AG04450 (cell line): ENCODE data around the gene ABCB6. TPM values are rescaled to one million over a fixed set of nuclear protein-coding genes. Genes with fewer than 3 reads are reported as not detected.

Source experiments
- CTCF ChIA-PET: fragments of 300-600, 350-600 bp; formaldehyde crosslinking; extraction: SDS; loops from one replicate; lab custom pipeline; 2022; ENCODE audit warnings: antibody characterized with exemption, inconsistent platforms; lab: Charles Lee
- POLR2A ChIA-PET: fragments of 350-600 bp; formaldehyde crosslinking; extraction: SDS; loops from one replicate; lab custom pipeline; 2021; ENCODE audit warnings: antibody characterized with exemption, inconsistent platforms; lab: Yijun Ruan, JAX
- DNase-seq: peaks from one replicate; pipeline ENCODE4 v3.0.0-alpha.2; 2011; ENCODE audit warnings: low read depth, low spot score
- H3K27ac ChIP-seq: one replicate; pipeline ENCODE4 v1.5.1; 2012; ENCODE audit warnings: low read depth, low read length, control low read depth
- H3K27me3 ChIP-seq: one replicate; pipeline ENCODE4 v1.6.0; 2012; ENCODE audit warnings: low read length; ENCODE audit not compliant: control insufficient read depth, insufficient read depth
- H3K4me3 ChIP-seq: 2 replicates; pipeline ENCODE4 v1.5.1; 2011; ENCODE audit warnings: mild to moderate bottlenecking, low read depth, low read length, control low read depth
- H3K9me3 ChIP-seq: 2 replicates; pipeline ENCODE4 v1.5.1; 2012; ENCODE audit warnings: low read length; ENCODE audit not compliant: control insufficient read depth, insufficient read depth
- polyA plus RNA-seq: library from polyadenylated mRNA; depleted of rRNA; stranded (reverse); fragments of >200 nt; gene quantifications from 2 replicates; pipeline ENCODE4 v1.2.3, GENCODE V29; 2011
- TF ChIP-seq, protein P1 (sequence below): IDR thresholded peaks from 2 replicates; pipeline ENCODE4 v1.5.1; 2011; ENCODE audit warnings: low read depth, low read length, control low read depth, inconsistent platforms

ABCB6 gene
- polyA plus RNA-seq, 1 experiment = 22.2 TPM

- DNase-seq = no peak
- TF ChIP-seq, protein P1, sequence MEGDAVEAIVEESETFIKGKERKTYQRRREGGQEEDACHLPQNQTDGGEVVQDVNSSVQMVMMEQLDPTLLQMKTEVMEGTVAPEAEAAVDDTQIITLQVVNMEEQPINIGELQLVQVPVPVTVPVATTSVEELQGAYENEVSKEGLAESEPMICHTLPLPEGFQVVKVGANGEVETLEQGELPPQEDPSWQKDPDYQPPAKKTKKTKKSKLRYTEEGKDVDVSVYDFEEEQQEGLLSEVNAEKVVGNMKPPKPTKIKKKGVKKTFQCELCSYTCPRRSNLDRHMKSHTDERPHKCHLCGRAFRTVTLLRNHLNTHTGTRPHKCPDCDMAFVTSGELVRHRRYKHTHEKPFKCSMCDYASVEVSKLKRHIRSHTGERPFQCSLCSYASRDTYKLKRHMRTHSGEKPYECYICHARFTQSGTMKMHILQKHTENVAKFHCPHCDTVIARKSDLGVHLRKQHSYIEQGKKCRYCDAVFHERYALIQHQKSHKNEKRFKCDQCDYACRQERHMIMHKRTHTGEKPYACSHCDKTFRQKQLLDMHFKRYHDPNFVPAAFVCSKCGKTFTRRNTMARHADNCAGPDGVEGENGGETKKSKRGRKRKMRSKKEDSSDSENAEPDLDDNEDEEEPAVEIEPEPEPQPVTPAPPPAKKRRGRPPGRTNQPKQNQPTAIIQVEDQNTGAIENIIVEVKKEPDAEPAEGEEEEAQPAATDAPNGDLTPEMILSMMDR = no peak
- POLR2A ChIA-PET = no interaction called here
- Histone ChIP-seq H3K27ac (no peak overlapping the region), H3K27me3 (no peaks in the 10 kb centered on the region), H3K4me3 (no peak overlapping the region), H3K9me3 (no peaks in the 10 kb centered on the region; the same call in 1 of the 2 replicates)
- CTCF ChIA-PET = interaction anchor here (1.3 kb wide), 1 partner anchor 54 kb away, joined by 3 read pairs; no protein-coding TSS in a partner anchor
Observed at GRCh38 chr2:219223831-219224610, 5.3 kb upstream of the ABCB6 start.

DNA sequence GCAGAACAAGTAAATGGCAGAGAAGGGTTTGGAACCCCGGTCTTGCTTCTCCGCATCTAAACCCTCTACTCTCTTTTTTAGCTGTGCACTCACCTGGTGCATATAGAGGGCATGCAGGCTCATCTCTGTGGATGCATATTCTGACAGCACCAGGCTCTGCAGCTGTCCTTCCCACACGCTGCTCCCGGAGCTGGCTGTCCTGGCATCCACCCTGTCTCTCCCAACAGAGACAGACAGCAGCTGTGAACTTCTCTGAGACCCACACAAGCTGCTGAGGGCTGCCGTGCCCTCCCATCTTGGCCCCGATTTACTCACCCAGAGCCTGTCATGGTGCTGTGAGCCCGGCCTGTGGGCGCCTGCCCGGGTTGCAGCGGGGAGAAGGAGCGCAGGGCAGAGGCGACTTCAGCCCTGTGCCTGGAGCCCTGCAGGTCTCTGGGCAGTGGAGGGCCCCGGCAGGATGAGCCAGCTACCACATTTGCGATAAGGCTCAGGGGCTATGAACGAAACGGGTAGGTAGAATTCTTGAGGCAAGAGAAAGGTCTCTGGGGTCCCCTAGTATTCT, 3.3 kb upstream of the ABCB6 start:
- ChIA-PET CTCF (interaction anchor here (0.9 kb wide), 1 partner anchor 51 kb away, joined by 3 read pairs; no protein-coding TSS in a partner anchor), POLR2A (no interaction called here)
- Histone ChIP-seq H3K27me3 (no peaks in the 10 kb centered on the region), H3K27ac (no peak overlapping the region), H3K4me3 (no peak overlapping the region), H3K9me3 (no peaks in the 10 kb centered on the region; the same call in 1 of the 2 replicates)
- TF ChIP-seq, protein P1 = no peak
- DNase-seq = no peak

- H3K27ac ChIP-seq = no peak overlapping the region
- TF ChIP-seq, protein P1 = no peak
- POLR2A ChIA-PET = interaction anchor here (4.6 kb wide), 1 partner anchor 14 kb away, joined by 37 read pairs; the partner anchor contains the start of gene ZFAND2B
- CTCF ChIA-PET = interaction anchor here (1.6 kb wide), 1 partner anchor 74 kb away, joined by 7 read pairs; no protein-coding TSS in a partner anchor
- no peak for DNase-seq
- H3K4me3 ChIP-seq = no peak overlapping the region
- H3K9me3 ChIP-seq = no peaks in the 10 kb centered on the region; the same call in 1 of the 2 replicates
- no peaks in the 10 kb centered on the region for H3K27me3 ChIP-seq
Observed at GRCh38 chr2:219220652-219221402, 2.1 kb upstream of the ABCB6 start.

- Histone ChIP-seq H3K27me3 (no peaks in the 10 kb centered on the region), H3K9me3 (no peaks in the 10 kb centered on the region; the same call in 1 of the 2 replicates), H3K27ac (no peak overlapping the region), H3K4me3 (no peak overlapping the region)
- TF ChIP-seq, protein P1 = no peak
- ChIA-PET POLR2A (interaction anchor here (4.6 kb wide), 1 partner anchor 13 kb away, joined by 37 read pairs; the partner anchor contains the start of gene ZFAND2B), CTCF (interaction anchor here (0.6 to 1.6 kb wide), 2 partner anchors 75 kb away, joined by 3 to 7 read pairs; no protein-coding TSS in a partner anchor)
- no peak for DNase-seq
Observed at GRCh38 chr2:219219784-219220532, 1.2 kb upstream of the ABCB6 start.
